Activated CD8-positive, alpha-beta memory T cell treated with anti-CD3 and anti-CD28 coated beads, Interleukin-2, amount 50 U/mL, for 24 hours (primary cell): ENCODE results near the gene RHEBL1.

Experiments
- DNase-seq: peaks from one replicate; pipeline ENCODE4 v3.0.0-alpha.2; 2020; ENCODE audit errors: extremely low read depth

RHEBL1 gene

GRCh38 chr12:49054524-49054923, 15.3 kb downstream of the RHEBL1 start:
- DNase-seq: no peak

GRCh38 chr12:49054096-49054495, 15.7 kb downstream of the RHEBL1 start:
- no peak for DNase-seq

- DNase-seq: no peak
Observed at GRCh38 chr12:49052451-49053208, 17.1 kb downstream of the RHEBL1 start.

- no peak for DNase-seq
Observed at GRCh38 chr12:49051777-49052438, 17.9 kb downstream of the RHEBL1 start.

GRCh38 chr12:49051373-49051764, 18.4 kb downstream of the RHEBL1 start:
- no peak for DNase-seq

- no peak for DNase-seq
Observed at GRCh38 chr12:49050507-49051372, 19.0 kb downstream of the RHEBL1 start.

GRCh38 chr12:49049566-49050224, 20.1 kb downstream of the RHEBL1 start:
- no peak for DNase-seq

GRCh38 chr12:49048953-49049352, 20.8 kb downstream of the RHEBL1 start:
- DNase-seq: no peak

- no peak for DNase-seq
Observed at GRCh38 chr12:49046129-49046895, 23.5 kb downstream of the RHEBL1 start.

- DNase-seq: no peak
Observed at GRCh38 chr12:49044660-49045059, 25.1 kb downstream of the RHEBL1 start.

- no peak for DNase-seq
Observed at GRCh38 chr12:49043856-49044258, 25.9 kb downstream of the RHEBL1 start.

GRCh38 chr12:49043241-49043640, 26.5 kb downstream of the RHEBL1 start:
- no peak for DNase-seq

GRCh38 chr12:49041881-49042484, 27.8 kb downstream of the RHEBL1 start:
- DNase-seq: no peak

- no peak for DNase-seq
Observed at GRCh38 chr12:49041036-49041880, 28.5 kb downstream of the RHEBL1 start.

- DNase-seq: no peak
Observed at GRCh38 chr12:49040364-49040855, 29.4 kb downstream of the RHEBL1 start.

GRCh38 chr12:49039421-49040363, 30.1 kb downstream of the RHEBL1 start:
- no peak for DNase-seq

GRCh38 chr12:49038291-49038955, 31.4 kb downstream of the RHEBL1 start:
- DNase-seq: no peak

- DNase-seq: no peak
Observed at GRCh38 chr12:49037947-49038237, 31.9 kb downstream of the RHEBL1 start.
